GM12878 (cell line): Measurements from ENCODE around the gene SIX5.

ENCODE experiments used
- CREB1 ChIP-seq: IDR thresholded peaks from 2 replicates; pipeline ENCODE4 v1.6.1; 2012; ENCODE audit warnings: low read depth, mild to moderate bottlenecking, inconsistent platforms
- JUND ChIP-seq: IDR thresholded peaks from 2 replicates; pipeline ENCODE4 v1.6.1; 2012; ENCODE audit warnings: low read depth, mild to moderate bottlenecking, low read length, improper control_type of control experiment, moderate library complexity
- POLR2A ChIP-seq: IDR thresholded peaks from 2 replicates; pipeline ENCODE4 v1.6.1; 2011; ENCODE audit warnings: low read depth, mild to moderate bottlenecking, low read length
- TF ChIP-seq, protein P1 (sequence below), 3 experiments: IDR thresholded peaks in 2 of 3; conservative IDR thresholded peaks in 1 of 3; 2 replicates each; pipeline ENCODE4 v1.5.1; 2011; ENCODE audit warnings: low read depth in 3 of 3, low read length in 3 of 3, mild to moderate bottlenecking in 3 of 3, control low read depth in 2 of 3, moderate library complexity in 2 of 3, inconsistent platforms in 1 of 3, mixed read lengths in 1 of 3; ENCODE audit not compliant: control insufficient read depth in 2 of 3, insufficient read depth in 1 of 3; ENCODE audit errors: extremely low read depth in 1 of 3

- TF ChIP-seq, protein P1, sequence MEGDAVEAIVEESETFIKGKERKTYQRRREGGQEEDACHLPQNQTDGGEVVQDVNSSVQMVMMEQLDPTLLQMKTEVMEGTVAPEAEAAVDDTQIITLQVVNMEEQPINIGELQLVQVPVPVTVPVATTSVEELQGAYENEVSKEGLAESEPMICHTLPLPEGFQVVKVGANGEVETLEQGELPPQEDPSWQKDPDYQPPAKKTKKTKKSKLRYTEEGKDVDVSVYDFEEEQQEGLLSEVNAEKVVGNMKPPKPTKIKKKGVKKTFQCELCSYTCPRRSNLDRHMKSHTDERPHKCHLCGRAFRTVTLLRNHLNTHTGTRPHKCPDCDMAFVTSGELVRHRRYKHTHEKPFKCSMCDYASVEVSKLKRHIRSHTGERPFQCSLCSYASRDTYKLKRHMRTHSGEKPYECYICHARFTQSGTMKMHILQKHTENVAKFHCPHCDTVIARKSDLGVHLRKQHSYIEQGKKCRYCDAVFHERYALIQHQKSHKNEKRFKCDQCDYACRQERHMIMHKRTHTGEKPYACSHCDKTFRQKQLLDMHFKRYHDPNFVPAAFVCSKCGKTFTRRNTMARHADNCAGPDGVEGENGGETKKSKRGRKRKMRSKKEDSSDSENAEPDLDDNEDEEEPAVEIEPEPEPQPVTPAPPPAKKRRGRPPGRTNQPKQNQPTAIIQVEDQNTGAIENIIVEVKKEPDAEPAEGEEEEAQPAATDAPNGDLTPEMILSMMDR (IDR thresholded peaks at IDR 0.05 in 2 of 3, conservative IDR thresholded peaks at IDR 0.05 in 1 of 3; ENCODE audit: control insufficient read depth in 2 of 3, extremely low read depth in 1 of 3, insufficient read depth in 1 of 3, low read depth in 3 of 3, low read length in 3 of 3), result no peak
- TF ChIP-seq JUND (no peak), CREB1 (no peak), POLR2A (peak; percentile 63; the same call in 1 of the 2 replicates)
Observed at GRCh38 chr19:45817725-45818301, 48.8 kb upstream of the SIX5 start.
